GM19043 (cell line): ENCODE results near the gene KCNA5.

Source experiments
- ATAC-seq: cut with Tn5 transposase; IDR thresholded peaks from one replicate; pipeline ENCODE4 v1.9.1; 2021; ENCODE audit warnings: low read depth; ENCODE audit not compliant: unreplicated experiment

Gene KCNA5

GRCh38 chr12:5026342-5026938 lies 17.2 kb upstream of the KCNA5 start:
- ATAC-seq = no peak

- ATAC-seq = no peak
Observed at GRCh38 chr12:5027046-5027821, 16.4 kb upstream of the KCNA5 start.

GRCh38 chr12:5030066-5030465 lies 13.6 kb upstream of the KCNA5 start:
- ATAC-seq = no peak

GRCh38 chr12:5031242-5031641 lies 12.4 kb upstream of the KCNA5 start:
- no peak for ATAC-seq

- no peak for ATAC-seq
Observed at GRCh38 chr12:5031958-5032357, 11.7 kb upstream of the KCNA5 start.

- no peak for ATAC-seq
Observed at GRCh38 chr12:5032821-5033220, 10.9 kb upstream of the KCNA5 start.

- no peak for ATAC-seq
Observed at GRCh38 chr12:5033883-5034282, 9.8 kb upstream of the KCNA5 start.

- ATAC-seq = no peak
Observed at GRCh38 chr12:5034603-5035002, 9.1 kb upstream of the KCNA5 start.

- ATAC-seq = no peak
Observed at GRCh38 chr12:5035618-5036017, 8.1 kb upstream of the KCNA5 start.

- no peak for ATAC-seq
Observed at GRCh38 chr12:5036031-5036430, 7.6 kb upstream of the KCNA5 start.

GRCh38 chr12:5037795-5038357 lies 5.8 kb upstream of the KCNA5 start:
- no peak for ATAC-seq

GRCh38 chr12:5038781-5039311 lies 4.8 kb upstream of the KCNA5 start:
- no peak for ATAC-seq

- no peak for ATAC-seq
Observed at GRCh38 chr12:5039815-5040214, 3.9 kb upstream of the KCNA5 start.

GRCh38 chr12:5040368-5040767 lies 3.3 kb upstream of the KCNA5 start:
- ATAC-seq = no peak

- no peak for ATAC-seq
Observed at GRCh38 chr12:5044420-5045295, 979 bp downstream of the KCNA5 start.

GRCh38 chr12:5047094-5047493 lies 3.4 kb downstream of the KCNA5 start:
- ATAC-seq = no peak

- no peak for ATAC-seq
Observed at GRCh38 chr12:5047729-5048128, 4.0 kb downstream of the KCNA5 start.

GRCh38 chr12:5050542-5050941 lies 6.9 kb downstream of the KCNA5 start:
- no peak for ATAC-seq

- no peak for ATAC-seq
Observed at GRCh38 chr12:5051334-5051733, 7.7 kb downstream of the KCNA5 start.

- ATAC-seq = no peak
Observed at GRCh38 chr12:5051913-5052312, 8.2 kb downstream of the KCNA5 start.

- no peak for ATAC-seq
Observed at GRCh38 chr12:5052348-5052747, 8.7 kb downstream of the KCNA5 start.
